Esophagus muscularis mucosa (tissue), 4 donors: ENCODE results near the gene RTN3. TPM values are rescaled to one million over a fixed set of nuclear protein-coding genes. Genes with fewer than 3 reads are reported as not detected.

Source experiments
- DNase-seq: peaks from one replicate; pipeline ENCODE4 v3.0.0-alpha.2; 2017; ENCODE audit errors: extremely low spot score
- H3K27ac ChIP-seq, 4 donors: fragments of 200-600 bp; sonication (generic); replicated peaks in 1 of 4; 1 replicate in 3 of 4; 2 replicates in 1 of 4; pipeline ENCODE4 v1.5.1; 2016 to 2019; ENCODE audit warnings: mild to moderate bottlenecking in 1 of 4
- H3K27me3 ChIP-seq, 4 donors: fragments of 200-600 bp; sonication (generic); one replicate each; pipeline versions ENCODE4 v1.5.1 to v1.6.0; 2016 to 2019
- H3K36me3 ChIP-seq, 4 donors: fragments of 200-600 bp; sonication (generic); one replicate each; pipeline ENCODE4 v1.5.1; 2016 to 2019
- H3K4me1 ChIP-seq, 4 donors: fragments of 200-600 bp; sonication (generic); one replicate each; pipeline ENCODE4 v1.5.1; 2016 to 2019
- H3K4me3 ChIP-seq, 4 donors: fragments of 200-600 bp; sonication (generic); 1 replicate in 2 of 4; 2 replicates in 2 of 4; pipeline ENCODE4 v1.5.1; 2016 to 2019; ENCODE audit warnings: mild to moderate bottlenecking in 4 of 4, moderate library complexity in 1 of 4
- H3K9me3 ChIP-seq, 4 donors: fragments of 200-600 bp; sonication (generic); 1 replicate in 3 of 4; 2 replicates in 1 of 4; pipeline ENCODE4 v1.5.1; 2016 to 2019
- CTCF ChIP-seq, 3 experiments: fragments of 200-600 bp in 2 of 3; fragments of 450-650 bp in 1 of 3; sonication (generic) in 2 of 3; IDR thresholded peaks; one replicate each; pipeline ENCODE4 v1.5.1; 2017 to 2019; ENCODE audit warnings: antibody characterized with exemption in 3 of 3, mild to moderate bottlenecking in 2 of 3, moderate library complexity in 1 of 3
- EP300 ChIP-seq: sonication (generic); formaldehyde crosslinking; IDR thresholded peaks from one replicate; pipeline ENCODE4 v1.6.1; 2017; ENCODE audit warnings: antibody characterized with exemption
- POLR2A ChIP-seq: fragments of 450-650 bp; IDR thresholded peaks from one replicate; pipeline ENCODE4 v1.6.1; 2017; ENCODE audit warnings: antibody characterized with exemption, moderate library complexity, mild to moderate bottlenecking, low read depth
- POLR2AphosphoS5 ChIP-seq, 2 donors: sonication (generic); formaldehyde crosslinking; IDR thresholded peaks; one replicate each; pipeline ENCODE4 v1.6.1; 2017; ENCODE audit warnings: antibody characterized with exemption in 2 of 2
- WGBS: methylation state at CpG from one replicate; pipeline ENCODE4 v1.1.5; 2018; 5-methylcytosine and 5-hydroxymethylcytosine counted together
- intact Hi-C: fragments of 100-400 bp; cut with DNase I; formaldehyde crosslinking; loops from one replicate; pipeline ENCODE4 v1.15.1; 2023
- total RNA-seq, 4 donors: library from RNA; depleted of rRNA; stranded (reverse); fragments of >200 nt; gene quantifications; one replicate each; pipeline versions ENCODE4 v1.1.0 to v1.2.1, GENCODE V29; 2016

The RTN3 gene
- total RNA-seq, 4 donors from 2014 or later: 79.5 to 97.4 (median 87.1) TPM

GRCh38 chr11:63779039-63779438 is 97.7 kb downstream of the RTN3 start:
- Histone ChIP-seq H3K4me3 (no peak overlapping the region), H3K9me3 (no peaks in the 10 kb centered on the region), H3K4me1 (no peaks in the 10 kb centered on the region), H3K27me3 (no peaks in the 10 kb centered on the region), H3K36me3 (no peaks in the 10 kb centered on the region), H3K27ac (no peak overlapping the region)
- intact Hi-C loops: no loop called here
- no peak for TF ChIP-seq POLR2AphosphoS5 (IDR thresholded peaks at IDR 0.05)
- no peak for TF ChIP-seq CTCF (IDR thresholded peaks at IDR 0.05)
- TF ChIP-seq POLR2A: no peak
- no peak for TF ChIP-seq EP300
- no peak for DNase-seq
- 30% methylated on average over 2 of the region's 2 CpGs for WGBS

DNA sequence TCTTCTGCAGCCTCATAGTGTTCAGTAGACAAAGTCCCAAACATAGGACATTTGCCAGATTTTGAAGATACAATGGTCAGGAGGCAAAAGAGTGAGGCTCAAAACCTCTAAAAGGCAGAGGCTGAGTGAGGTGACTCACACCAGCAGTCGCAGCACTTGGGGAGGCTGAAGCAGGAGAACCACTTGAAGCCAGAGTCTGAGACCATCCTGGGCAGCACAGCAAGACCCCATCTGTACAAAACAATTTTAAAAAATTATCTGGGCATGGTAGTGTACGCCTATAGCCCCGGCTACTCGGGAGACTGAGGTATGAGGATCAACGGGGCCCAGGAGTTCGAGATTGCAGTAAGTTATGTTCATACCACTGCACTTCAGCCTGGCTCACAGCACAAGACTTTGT is 101.4 kb downstream of the RTN3 start:
- Histone ChIP-seq H3K4me3 (no peak overlapping the region), H3K9me3 (no peaks in the 10 kb centered on the region), H3K4me1 (no peaks in the 10 kb centered on the region), H3K36me3 (no peaks in the 10 kb centered on the region), H3K27ac (no peak overlapping the region), H3K27me3 (no peaks in the 10 kb centered on the region)
- 94% methylated on average over 6 of the region's 6 CpGs for WGBS
- intact Hi-C loops: no loop called here
- TF ChIP-seq EP300: no peak
- no peak for TF ChIP-seq POLR2AphosphoS5 (IDR thresholded peaks at IDR 0.05)
- no peak for TF ChIP-seq CTCF (IDR thresholded peaks at IDR 0.05)
- no peak for TF ChIP-seq POLR2A
- DNase-seq: no peak

DNA sequence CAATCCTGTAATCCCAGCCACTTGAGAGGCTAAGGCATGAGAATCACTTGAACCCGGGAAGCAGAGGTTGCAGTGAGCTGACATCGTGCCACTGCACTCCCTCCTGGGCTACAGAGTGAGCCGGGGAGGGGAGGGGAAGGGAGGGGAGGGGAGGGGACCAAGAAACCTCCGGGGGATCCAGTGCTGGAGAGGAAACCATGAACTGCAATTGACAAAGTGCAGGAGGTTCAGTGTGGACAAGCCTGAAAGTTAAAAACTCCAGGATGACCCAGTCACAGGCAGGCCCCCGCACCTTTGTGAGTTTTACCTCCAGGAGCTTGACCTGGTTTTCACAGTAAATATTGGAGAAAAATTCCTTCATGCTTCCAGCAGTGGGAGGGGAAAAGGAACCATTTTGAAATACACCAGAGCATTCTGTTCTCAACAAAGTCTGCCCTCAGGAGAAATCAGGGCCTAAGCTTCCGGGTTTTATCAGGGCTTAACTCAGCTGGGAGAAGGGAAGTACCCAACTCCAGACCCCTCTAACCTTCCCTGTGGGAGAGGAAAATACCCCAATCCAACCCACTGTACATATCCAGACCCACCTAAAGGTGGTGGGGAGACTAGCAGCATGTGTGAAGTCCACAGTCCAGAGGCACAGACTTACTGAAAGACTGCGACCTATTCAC is 102.8 kb downstream of the RTN3 start:
- 46% methylated on average over 7 of the region's 7 CpGs for WGBS
- TF ChIP-seq EP300 (no peak), POLR2AphosphoS5 (IDR thresholded peaks at IDR 0.05) (no peak), CTCF (IDR thresholded peaks at IDR 0.05) (no peak), POLR2A (no peak)
- H3K27me3 ChIP-seq: no peaks in the 10 kb centered on the region
- DNase-seq: no peak
- intact Hi-C loops: no loop called here
- H3K4me3 ChIP-seq: no peak overlapping the region
- H3K9me3 ChIP-seq: no peaks in the 10 kb centered on the region
- no peaks in the 10 kb centered on the region for H3K4me1 ChIP-seq
- H3K36me3 ChIP-seq: no peaks in the 10 kb centered on the region
- H3K27ac ChIP-seq: no peak overlapping the region

DNA sequence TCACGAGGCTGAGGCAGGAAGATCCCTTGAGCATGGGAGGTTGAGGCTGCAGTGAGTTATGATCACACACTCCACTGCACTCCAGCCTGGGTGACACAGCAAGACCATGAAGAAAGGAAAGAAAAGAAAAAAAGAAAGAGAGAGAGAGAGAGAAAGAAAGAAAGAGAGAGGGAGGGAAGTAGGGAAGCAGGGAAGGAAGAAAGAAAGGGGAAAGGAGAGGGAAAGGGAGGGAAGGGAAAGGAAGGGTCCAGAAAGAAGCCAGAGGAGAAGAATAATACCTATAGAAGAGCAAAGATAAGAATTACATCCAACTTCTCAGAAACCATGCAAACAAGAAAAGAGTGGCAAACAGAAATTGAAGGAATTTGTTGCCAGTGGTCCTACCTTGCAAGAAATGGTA is 104.5 kb downstream of the RTN3 start:
- DNase-seq: no peak
- Histone ChIP-seq H3K4me1 (no peaks in the 10 kb centered on the region), H3K36me3 (no peaks in the 10 kb centered on the region), H3K4me3 (no peak overlapping the region), H3K27me3 (no peaks in the 10 kb centered on the region), H3K9me3 (peaks cover 0 to under 1% (median 0%) of the 10 kb centered on the region in 4 donors), H3K27ac (no peak overlapping the region)
- TF ChIP-seq POLR2A (no peak), EP300 (no peak), POLR2AphosphoS5 (IDR thresholded peaks at IDR 0.05) (no peak), CTCF (IDR thresholded peaks at IDR 0.05) (no peak)
- intact Hi-C loops: no loop called here
- 94% methylated on average over 1 of the region's 1 CpG for WGBS
